Loucy (cell line): ENCODE results near the gene TSSC4.

Experiments used
- H2AFZ ChIP-seq: fragments of 200-600 bp; sonication (generic); 2 replicates; pipeline ENCODE4 v1.6.0; 2016; ENCODE audit warnings: antibody characterized with exemption, mild to moderate bottlenecking, low read length, moderate library complexity
- H3F3A ChIP-seq: fragments of 200-600 bp; 2 replicates; pipeline ENCODE4 v1.6.0; 2016; ENCODE audit warnings: antibody characterized with exemption, low read depth, mild to moderate bottlenecking
- H3K27me3 ChIP-seq: fragments of 200-600 bp; sonication (generic); 2 replicates; pipeline ENCODE4 v1.6.1; 2014; ENCODE audit warnings: low read length, mild to moderate bottlenecking; ENCODE audit not compliant: insufficient read depth, poor library complexity, severe bottlenecking
- H3K36me3 ChIP-seq: fragments of 200-600 bp; sonication (generic); 2 replicates; pipeline ENCODE4 v1.6.1; 2016; ENCODE audit warnings: low read length; ENCODE audit not compliant: insufficient read depth
- H3K4me1 ChIP-seq: fragments of 200-600 bp; sonication (generic); 2 replicates; pipeline ENCODE4 v1.5.1; 2014; ENCODE audit warnings: low read length, mild to moderate bottlenecking; ENCODE audit not compliant: insufficient read depth, poor library complexity, severe bottlenecking
- H3K4me2 ChIP-seq: fragments of 200-600 bp; sonication (generic); 2 replicates; pipeline ENCODE4 v1.6.0; 2014; ENCODE audit warnings: antibody characterized with exemption, low read length, low read depth, mild to moderate bottlenecking; ENCODE audit not compliant: poor library complexity, severe bottlenecking
- H3K4me3 ChIP-seq: fragments of 200-600 bp; sonication (generic); 2 replicates; pipeline ENCODE4 v1.5.1; 2014; ENCODE audit warnings: low read length, mild to moderate bottlenecking, mixed read lengths; ENCODE audit not compliant: poor library complexity, severe bottlenecking
- H3K79me2 ChIP-seq: fragments of 200-600 bp; sonication (generic); 2 replicates; pipeline ENCODE4 v1.6.1; 2014; ENCODE audit warnings: low read length; ENCODE audit not compliant: insufficient read depth
- H3K9ac ChIP-seq: fragments of 200-600 bp; sonication (generic); 2 replicates; pipeline ENCODE4 v1.6.0; 2014; ENCODE audit warnings: mild to moderate bottlenecking, low read depth, low read length, moderate library complexity; ENCODE audit not compliant: poor library complexity, severe bottlenecking
- H3K9me2 ChIP-seq: fragments of 200-600 bp; sonication (generic); replicated peaks from 2 replicates; pipeline ENCODE4 v1.6.1; 2016; ENCODE audit warnings: low read depth, low read length, mixed read lengths
- H3K9me3 ChIP-seq: fragments of 200-600 bp; sonication (generic); 2 replicates; pipeline ENCODE4 v1.6.1; 2014; ENCODE audit warnings: mild to moderate bottlenecking, antibody characterized with exemption, low read length, low read depth; ENCODE audit not compliant: insufficient read depth
- H4K20me1 ChIP-seq: fragments of 200-600 bp; sonication (generic); 2 replicates; pipeline ENCODE4 v1.6.0; 2014; ENCODE audit warnings: antibody characterized with exemption, low read length, mild to moderate bottlenecking; ENCODE audit not compliant: insufficient read depth, poor library complexity, severe bottlenecking
- CTCF ChIP-seq: fragments of 200-600 bp; sonication (generic); conservative IDR thresholded peaks from 2 replicates; pipeline ENCODE4 v1.5.1; 2014; ENCODE audit warnings: mild to moderate bottlenecking, antibody characterized with exemption, low read length
- EZH2phosphoT487 ChIP-seq: fragments of 200-600 bp; IDR thresholded peaks from 2 replicates; pipeline ENCODE4 v1.6.1; 2018; ENCODE audit warnings: antibody characterized with exemption, mild to moderate bottlenecking, moderate library complexity, borderline replicate concordance

Gene TSSC4

GRCh38 chr11:2442589-2442988 lies 42.0 kb downstream of the TSSC4 start:
- Histone ChIP-seq H3K27me3 (no peaks in the 10 kb centered on the region), H3K36me3 (no peaks in the 10 kb centered on the region), H3K9me2 (no peaks in the 10 kb centered on the region), H3K9me3 (no peaks in the 10 kb centered on the region), H3K79me2 (no peaks in the 10 kb centered on the region), H4K20me1 (no peaks in the 10 kb centered on the region), H3K4me1 (no peaks in the 10 kb centered on the region), H3K4me2 (no peak overlapping the region), H3F3A (no peaks in the 10 kb centered on the region), H3K4me3 (no peak overlapping the region), H3K9ac (no peak overlapping the region), H2AFZ (no peak overlapping the region)
- TF ChIP-seq EZH2phosphoT487: no peak
- no peak for TF ChIP-seq CTCF

- Histone ChIP-seq H3K9me2 (no peaks in the 10 kb centered on the region), H3K27me3 (no peaks in the 10 kb centered on the region), H3F3A (no peaks in the 10 kb centered on the region), H2AFZ (no peak overlapping the region), H3K9ac (no peak overlapping the region), H3K36me3 (no peaks in the 10 kb centered on the region), H3K79me2 (no peaks in the 10 kb centered on the region), H3K9me3 (no peaks in the 10 kb centered on the region), H4K20me1 (no peaks in the 10 kb centered on the region), H3K4me2 (no peak overlapping the region), H3K4me3 (no peak overlapping the region), H3K4me1 (no peaks in the 10 kb centered on the region)
- TF ChIP-seq CTCF: no peak
- TF ChIP-seq EZH2phosphoT487: no peak
These were observed 42.9 kb downstream of the TSSC4 start for GRCh38 chr11:2443406-2443805.

GRCh38 chr11:2443881-2444820 lies 43.6 kb downstream of the TSSC4 start, which contains the start of gene TRPM5:
TRPM5 (minus strand) TSS chr11:2444514; CDS start chr11:2423036, 21,478 bp downstream.
- Histone ChIP-seq H3K79me2 (no peaks in the 10 kb centered on the region), H3K9me2 (no peaks in the 10 kb centered on the region), H3K4me2 (no peak within 1 kb of the TSS), H3K9ac (no peak within 1 kb of the TSS), H3K4me1 (no peaks in the 10 kb centered on the region), H3K9me3 (no peaks in the 10 kb centered on the region), H3K27me3 (no peaks in the 10 kb centered on the region), H3K36me3 (no peaks in the 10 kb centered on the region), H3F3A (no peaks in the 10 kb centered on the region), H4K20me1 (no peaks in the 10 kb centered on the region), H3K4me3 (no peak within 1 kb of the TSS), H2AFZ (no peak within 1 kb of the TSS)
- TF ChIP-seq EZH2phosphoT487 (no peak), CTCF (no peak)
